ENCODE data around the gene FADS1. TPM values are rescaled to one million over a fixed set of nuclear protein-coding genes. Genes with fewer than 3 reads are reported as not detected.

FADS1 gene
- total and polyA plus RNA-seq, 12 donors = 28.3 to 410 (median 102) TPM

GRCh38 chr11:61771985-61772455 is 44.8 kb downstream of the FADS1 start:
- Histone ChIP-seq H3K9me3 (replicated peaks in 1 of 3) (no peaks in the 10 kb centered on the region), H3K36me3 (replicated peaks in 1 of 2) (no peaks in the 10 kb centered on the region), H3K27ac (no peak overlapping the region), H3K27me3 (no peaks in the 10 kb centered on the region), H3K4me3 (no peak overlapping the region), H3K4me1 (replicated peaks in 1 of 2) (peaks cover 0 to 4% of the 10 kb centered on the region in 2 donors)
- 44 to 82% (median 66%) methylated on average over 3 to 7 of the region's 7 CpGs for WGBS, 4 donors
- intact Hi-C loops (cut with DNase I) = no loop called here
- DNase-seq = no peak
- TF ChIP-seq CTCF (IDR thresholded peaks at IDR 0.05) = no peak
- TF ChIP-seq POLR2A (IDR thresholded peaks at IDR 0.05) = no peak

- no peak for DNase-seq
- 78 to 88% (median 86%) methylated on average over 11 to 15 of the region's 15 CpGs for WGBS, 4 donors
- H3K4me3 ChIP-seq = no peak overlapping the region
- no peaks in the 10 kb centered on the region for H3K4me1 ChIP-seq (replicated peaks in 1 of 2)
- H3K36me3 ChIP-seq (replicated peaks in 1 of 2) = no peaks in the 10 kb centered on the region
- TF ChIP-seq POLR2A (IDR thresholded peaks at IDR 0.05) (no peak), CTCF (IDR thresholded peaks at IDR 0.05) (no peak)
- H3K9me3 ChIP-seq (replicated peaks in 1 of 3) = no peaks in the 10 kb centered on the region
- intact Hi-C loops (cut with DNase I) = no loop called here
- no peaks in the 10 kb centered on the region for H3K27me3 ChIP-seq
- no peak overlapping the region for H3K27ac ChIP-seq
Observed at GRCh38 chr11:61771195-61771894, 45.5 kb downstream of the FADS1 start.

GRCh38 chr11:61769946-61770683 is 46.7 kb downstream of the FADS1 start:
- no peak overlapping the region for H3K27ac ChIP-seq
- WGBS, 4 donors = 83 to 90% (median 87%) methylated on average over 2 to 20 of the region's 20 CpGs

More at GRCh38 chr11:61769946-61770683, 46.7 kb downstream of the FADS1 start:
- no peak for DNase-seq
- Histone ChIP-seq H3K9me3 (replicated peaks in 1 of 3) (no peaks in the 10 kb centered on the region), H3K27me3 (no peaks in the 10 kb centered on the region), H3K36me3 (replicated peaks in 1 of 2) (no peaks in the 10 kb centered on the region), H3K4me3 (no peak overlapping the region), H3K4me1 (replicated peaks in 1 of 2) (no peaks in the 10 kb centered on the region)
- intact Hi-C loops (cut with DNase I) = no loop called here
- no peak for TF ChIP-seq CTCF (IDR thresholded peaks at IDR 0.05)
- TF ChIP-seq POLR2A (IDR thresholded peaks at IDR 0.05) = no peak
